Glomerular endothelial cell (primary cell): Measurements from ENCODE around the gene CCNA2. TPM values are rescaled to one million over a fixed set of nuclear protein-coding genes. Genes with fewer than 3 reads are reported as not detected.

Experiments used
- DNase-seq: peaks from one replicate; pipeline ENCODE4 v3.0.0-alpha.2; 2011; ENCODE audit warnings: low read depth, low spot score; ENCODE audit errors: extremely low read depth
- total RNA-seq: library from RNA; depleted of rRNA; stranded (reverse); fragments of >200 nt; gene quantifications from 2 replicates; pipeline ENCODE4 v1.2.3, GENCODE V29; 2015

CCNA2 gene
- 13.8 and 24.0 TPM in 2 replicates for total RNA-seq

- peak; percentile 78 for DNase-seq
Measured at GRCh38 chr4:121823505-121824170, at the start of gene CCNA2. Gene CCNA2, minus strand, starts transcription at chr4:121823883. Its CDS starts 255 bp downstream, at chr4:121823628.

GRCh38 chr4:121869841-121870822 lies 46.4 kb upstream of the CCNA2 start, which contains the start of gene BBS7:
Gene BBS7, minus strand, starts transcription at chr4:121870474. Its CDS starts 161 bp downstream, at chr4:121870313.
- peak; percentile 78 for DNase-seq

GRCh38 chr4:121863799-121864198 lies 40.1 kb upstream of the CCNA2 start:
- DNase-seq, result no peak

- DNase-seq, result no peak
Measured at GRCh38 chr4:121861426-121861825, 37.7 kb upstream of the CCNA2 start.

GRCh38 chr4:121860121-121860520 lies 36.4 kb upstream of the CCNA2 start:
- DNase-seq, result no peak

GRCh38 chr4:121851354-121851753 lies 27.7 kb upstream of the CCNA2 start:
- DNase-seq, result no peak

GRCh38 chr4:121846662-121847061 lies 23.0 kb upstream of the CCNA2 start:
- no peak for DNase-seq

GRCh38 chr4:121842862-121843261 lies 19.2 kb upstream of the CCNA2 start:
- no peak for DNase-seq

GRCh38 chr4:121838136-121838535 lies 14.5 kb upstream of the CCNA2 start:
- no peak for DNase-seq

- DNase-seq, result no peak
Measured at GRCh38 chr4:121829511-121829910, 5.8 kb upstream of the CCNA2 start.

GRCh38 chr4:121827853-121828252 lies 4.2 kb upstream of the CCNA2 start:
- no peak for DNase-seq

- no peak for DNase-seq
Measured at GRCh38 chr4:121824950-121825349, 1.3 kb upstream of the CCNA2 start.

GRCh38 chr4:121824171-121824527 lies 466 bp upstream of the CCNA2 start:
- no peak for DNase-seq

- no peak for DNase-seq
Measured at GRCh38 chr4:121822796-121823504, 733 bp downstream of the CCNA2 start.

- DNase-seq, result no peak
Measured at GRCh38 chr4:121822047-121822446, 1.6 kb downstream of the CCNA2 start.

- DNase-seq, result no peak
Measured at GRCh38 chr4:121819216-121819965, 4.3 kb downstream of the CCNA2 start.

- DNase-seq, result no peak
Measured at GRCh38 chr4:121818215-121818614, 5.5 kb downstream of the CCNA2 start.

GRCh38 chr4:121817701-121818100 lies 6.0 kb downstream of the CCNA2 start:
- no peak for DNase-seq

GRCh38 chr4:121817006-121817405 lies 6.7 kb downstream of the CCNA2 start:
- no peak for DNase-seq

GRCh38 chr4:121814756-121815155 lies 8.9 kb downstream of the CCNA2 start:
- DNase-seq, result no peak
